ENCODE data around the gene KIF24. TPM values are rescaled to one million over a fixed set of nuclear protein-coding genes. Genes with fewer than 3 reads are reported as not detected.

KIF24 gene
- total RNA-seq, 2 donors from 2014 or later = 7.7 to 10.6 TPM

- H3K27ac ChIP-seq (ENCODE audit: low read depth, low read length) = peak overlapping the region; percentile 82
- Mint-ChIP-seq H3K36me3 (ENCODE audit: low read depth) (peaks cover 20% of the 10 kb centered on the region), H3K4me3 (no peak overlapping the region), H3K27ac (peak overlapping the region; percentile 42), H3K4me1 (peaks cover 31% of the 10 kb centered on the region), H3K9me3 (no peaks in the 10 kb centered on the region), H3K27me3 (ENCODE audit: insufficient read depth) (no peaks in the 10 kb centered on the region)
- H3K27me3 ChIP-seq (ENCODE audit: control insufficient read depth, insufficient read depth, low read length, poor library complexity, severe bottlenecking) = no peaks in the 10 kb centered on the region
- H3K4me3 ChIP-seq (ENCODE audit: low read length) = no peak overlapping the region
- TF ChIP-seq, protein P1, sequence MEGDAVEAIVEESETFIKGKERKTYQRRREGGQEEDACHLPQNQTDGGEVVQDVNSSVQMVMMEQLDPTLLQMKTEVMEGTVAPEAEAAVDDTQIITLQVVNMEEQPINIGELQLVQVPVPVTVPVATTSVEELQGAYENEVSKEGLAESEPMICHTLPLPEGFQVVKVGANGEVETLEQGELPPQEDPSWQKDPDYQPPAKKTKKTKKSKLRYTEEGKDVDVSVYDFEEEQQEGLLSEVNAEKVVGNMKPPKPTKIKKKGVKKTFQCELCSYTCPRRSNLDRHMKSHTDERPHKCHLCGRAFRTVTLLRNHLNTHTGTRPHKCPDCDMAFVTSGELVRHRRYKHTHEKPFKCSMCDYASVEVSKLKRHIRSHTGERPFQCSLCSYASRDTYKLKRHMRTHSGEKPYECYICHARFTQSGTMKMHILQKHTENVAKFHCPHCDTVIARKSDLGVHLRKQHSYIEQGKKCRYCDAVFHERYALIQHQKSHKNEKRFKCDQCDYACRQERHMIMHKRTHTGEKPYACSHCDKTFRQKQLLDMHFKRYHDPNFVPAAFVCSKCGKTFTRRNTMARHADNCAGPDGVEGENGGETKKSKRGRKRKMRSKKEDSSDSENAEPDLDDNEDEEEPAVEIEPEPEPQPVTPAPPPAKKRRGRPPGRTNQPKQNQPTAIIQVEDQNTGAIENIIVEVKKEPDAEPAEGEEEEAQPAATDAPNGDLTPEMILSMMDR (conservative IDR thresholded peaks at IDR 0.05) = no peak
- no peaks in the 10 kb centered on the region for H3K9me3 ChIP-seq (ENCODE audit: control insufficient read depth, low read length)
- DNase-seq = peak; percentile 59
- 89 to 100% methylated on average over 2 of the region's 2 CpGs for WGBS, 2 experiments (ENCODE audit: insufficient coverage in 1 of 2, insufficient read length in 1 of 2)
- peaks cover 12% of the 10 kb centered on the region for H3K4me1 ChIP-seq (ENCODE audit: control insufficient read depth, insufficient read depth, low read length)
- peak overlapping the region; percentile 7 for H3K9ac ChIP-seq (ENCODE audit: extremely low read depth, low read length, poor library complexity, severe bottlenecking)
- H3K36me3 ChIP-seq (ENCODE audit: control insufficient read depth, insufficient read depth, low read length) = peaks cover 25% of the 10 kb centered on the region
These were observed 5.8 kb upstream of the KIF24 start for GRCh38 chr9:34334916-34335315.

GRCh38 chr9:34334337-34334824 lies 5.3 kb upstream of the KIF24 start:
- Histone ChIP-seq H3K27ac (ENCODE audit: low read depth, low read length) (peak overlapping the region; percentile 82), H3K9me3 (ENCODE audit: control insufficient read depth, low read length) (no peaks in the 10 kb centered on the region), H3K9ac (ENCODE audit: extremely low read depth, low read length, poor library complexity, severe bottlenecking) (peak overlapping the region; percentile 7), H3K4me3 (ENCODE audit: low read length) (no peak overlapping the region), H3K27me3 (ENCODE audit: control insufficient read depth, insufficient read depth, low read length, poor library complexity, severe bottlenecking) (no peaks in the 10 kb centered on the region), H3K4me1 (ENCODE audit: control insufficient read depth, insufficient read depth, low read length) (peaks cover 12% of the 10 kb centered on the region), H3K36me3 (ENCODE audit: control insufficient read depth, insufficient read depth, low read length) (peaks cover 20% of the 10 kb centered on the region)
- TF ChIP-seq, protein P1 (conservative IDR thresholded peaks at IDR 0.05) = no peak
- Mint-ChIP-seq H3K4me1 (peaks cover 31% of the 10 kb centered on the region), H3K27me3 (ENCODE audit: insufficient read depth) (no peaks in the 10 kb centered on the region), H3K4me3 (no peak overlapping the region), H3K36me3 (ENCODE audit: low read depth) (peaks cover 16% of the 10 kb centered on the region), H3K27ac (peak overlapping the region; percentile 42), H3K9me3 (no peaks in the 10 kb centered on the region)
- 0 to 15% methylated on average over 1 of the region's 1 CpG for WGBS, 2 experiments (ENCODE audit: insufficient coverage in 1 of 2, insufficient read length in 1 of 2)
- peak; percentile 86 for DNase-seq

- Histone ChIP-seq H3K9me3 (ENCODE audit: control insufficient read depth, low read length) (no peaks in the 10 kb centered on the region), H3K27ac (ENCODE audit: low read depth, low read length) (peak overlapping the region; percentile 82), H3K9ac (ENCODE audit: extremely low read depth, low read length, poor library complexity, severe bottlenecking) (peak overlapping the region; percentile 7), H3K27me3 (ENCODE audit: control insufficient read depth, insufficient read depth, low read length, poor library complexity, severe bottlenecking) (no peaks in the 10 kb centered on the region), H3K36me3 (ENCODE audit: control insufficient read depth, insufficient read depth, low read length) (peaks cover 14% of the 10 kb centered on the region), H3K4me3 (ENCODE audit: low read length) (no peak overlapping the region), H3K4me1 (ENCODE audit: control insufficient read depth, insufficient read depth, low read length) (peaks cover 12% of the 10 kb centered on the region)
- Mint-ChIP-seq H3K4me1 (peaks cover 31% of the 10 kb centered on the region), H3K27ac (no peak overlapping the region), H3K27me3 (ENCODE audit: insufficient read depth) (no peaks in the 10 kb centered on the region), H3K36me3 (ENCODE audit: low read depth) (peaks cover 10% of the 10 kb centered on the region), H3K9me3 (no peaks in the 10 kb centered on the region), H3K4me3 (no peak overlapping the region)
- DNase-seq = no peak
- WGBS, 2 experiments (ENCODE audit: insufficient coverage in 1 of 2, insufficient read length in 1 of 2) = 49 to 75% methylated on average over 2 to 3 of the region's 3 CpGs
- TF ChIP-seq, protein P1 (conservative IDR thresholded peaks at IDR 0.05) = no peak
These were observed 4.8 kb upstream of the KIF24 start for GRCh38 chr9:34333836-34334235.
